ENCODE data around the gene ATP8B1.

Gene ATP8B1

DNA sequence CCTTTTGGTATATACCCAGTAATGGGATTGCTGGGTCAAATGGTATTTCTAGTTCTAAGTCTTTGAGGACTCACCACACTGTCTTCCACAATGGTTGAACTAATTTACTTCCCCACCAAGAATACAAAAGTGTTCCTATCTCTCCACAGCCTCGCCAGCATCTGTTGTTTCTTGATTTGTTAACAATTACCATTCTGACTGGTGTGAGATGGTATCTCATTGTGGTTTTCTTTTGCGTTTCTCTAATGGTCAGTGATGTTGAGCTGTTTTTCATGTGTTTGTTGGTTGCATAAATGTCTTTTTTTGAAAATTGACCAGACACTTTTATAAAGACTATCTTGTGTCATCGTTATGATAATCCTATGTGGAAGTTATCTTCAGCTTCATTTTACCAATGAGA, 16.0 kb upstream of the ATP8B1 start:
- DNase-seq (ENCODE audit: low spot score), result no peak

DNA sequence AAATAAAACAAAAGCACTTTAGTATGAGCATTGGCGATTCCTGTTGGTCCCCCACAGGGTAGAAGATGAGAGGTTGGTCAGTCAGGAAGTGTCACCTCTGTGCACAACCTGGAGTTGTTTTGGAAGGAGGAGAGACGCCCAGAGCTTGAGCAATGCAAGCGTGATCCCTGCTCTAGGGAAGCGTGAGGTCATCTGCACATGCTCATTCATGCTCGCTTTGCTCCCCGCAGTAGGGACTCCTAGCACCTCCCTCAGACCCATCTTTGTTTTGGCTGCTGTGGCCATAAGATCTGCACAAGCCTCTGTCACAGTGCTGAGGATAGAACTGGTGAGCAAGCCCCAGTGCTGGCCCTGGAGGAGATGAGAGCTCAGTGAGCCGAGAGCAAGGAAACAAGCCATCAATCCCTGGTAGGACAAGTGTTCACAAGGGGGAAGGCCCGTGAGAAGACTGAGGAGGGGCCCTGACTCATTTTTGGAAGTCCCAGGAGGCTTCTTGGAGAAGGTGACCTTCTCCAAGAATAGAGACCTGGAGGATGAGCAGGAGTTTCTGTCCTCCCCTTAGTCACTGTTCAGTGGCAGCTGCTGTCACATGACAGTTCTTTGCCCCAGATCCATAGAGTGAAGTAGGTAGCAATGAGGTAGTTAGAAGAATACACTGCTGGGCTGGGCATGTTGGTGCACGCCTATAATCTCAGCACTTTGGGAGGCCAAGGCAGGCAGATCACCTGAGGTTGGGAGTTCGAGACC, 13.3 kb upstream of the ATP8B1 start:
- no peak for DNase-seq (ENCODE audit: low spot score)

DNA sequence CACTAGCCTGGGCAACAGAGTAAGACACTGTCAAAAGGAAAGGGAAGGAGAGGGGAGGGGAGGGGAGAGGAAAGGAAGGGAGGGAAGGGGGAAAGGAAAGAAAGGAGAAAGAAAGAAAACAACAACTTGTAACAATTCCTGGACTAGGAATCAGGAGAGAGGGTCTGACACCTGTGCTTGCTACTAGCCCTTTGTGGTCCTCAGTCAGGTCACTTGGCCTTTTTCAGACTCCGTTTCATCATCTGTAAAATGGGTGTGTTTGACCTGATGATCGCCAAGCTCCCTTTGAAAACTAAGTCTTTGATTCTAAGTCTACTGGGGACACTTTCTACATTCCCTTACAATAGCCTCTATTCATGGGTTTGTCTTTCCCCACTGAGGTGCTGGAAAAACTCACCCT, 11.4 kb upstream of the ATP8B1 start:
- DNase-seq (ENCODE audit: low spot score), result no peak

DNA sequence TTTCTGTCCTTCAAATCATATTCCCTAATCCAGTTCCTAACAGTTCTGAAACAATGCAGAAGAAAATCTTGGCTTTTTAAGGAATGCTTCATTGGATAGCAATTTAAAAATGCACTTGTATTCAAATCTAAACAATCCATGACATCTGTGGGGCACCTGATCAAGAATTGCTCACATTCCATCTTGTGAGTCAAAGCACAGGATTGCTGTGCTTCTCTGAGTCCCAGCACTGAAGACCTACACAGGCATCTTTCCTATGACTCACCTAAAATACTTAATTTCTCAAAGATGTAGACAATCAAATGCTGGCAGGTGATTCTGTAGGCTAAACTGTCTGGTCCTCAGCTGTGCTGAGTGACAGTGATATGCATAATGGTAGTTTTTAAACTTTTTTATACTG, 10.1 kb upstream of the ATP8B1 start:
- no peak for DNase-seq (ENCODE audit: low spot score)

DNA sequence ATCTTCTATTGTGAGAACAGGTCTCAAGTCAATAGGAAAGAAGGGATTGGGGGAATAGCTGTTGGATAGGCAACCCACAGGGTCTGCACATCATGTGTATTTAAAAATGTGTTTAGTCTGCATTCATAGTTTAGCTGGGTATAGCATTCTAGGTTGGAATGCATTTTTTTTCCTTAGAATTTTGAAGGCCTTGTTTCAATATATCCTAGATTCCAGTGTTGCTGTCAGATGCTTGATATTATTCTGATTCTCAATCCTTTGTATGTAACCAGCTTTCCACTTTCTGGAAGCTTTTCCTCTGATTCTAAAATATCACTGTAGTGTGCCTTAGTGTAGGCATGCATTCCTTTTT, 9.0 kb upstream of the ATP8B1 start:
- DNase-seq (ENCODE audit: low spot score), result no peak

DNA sequence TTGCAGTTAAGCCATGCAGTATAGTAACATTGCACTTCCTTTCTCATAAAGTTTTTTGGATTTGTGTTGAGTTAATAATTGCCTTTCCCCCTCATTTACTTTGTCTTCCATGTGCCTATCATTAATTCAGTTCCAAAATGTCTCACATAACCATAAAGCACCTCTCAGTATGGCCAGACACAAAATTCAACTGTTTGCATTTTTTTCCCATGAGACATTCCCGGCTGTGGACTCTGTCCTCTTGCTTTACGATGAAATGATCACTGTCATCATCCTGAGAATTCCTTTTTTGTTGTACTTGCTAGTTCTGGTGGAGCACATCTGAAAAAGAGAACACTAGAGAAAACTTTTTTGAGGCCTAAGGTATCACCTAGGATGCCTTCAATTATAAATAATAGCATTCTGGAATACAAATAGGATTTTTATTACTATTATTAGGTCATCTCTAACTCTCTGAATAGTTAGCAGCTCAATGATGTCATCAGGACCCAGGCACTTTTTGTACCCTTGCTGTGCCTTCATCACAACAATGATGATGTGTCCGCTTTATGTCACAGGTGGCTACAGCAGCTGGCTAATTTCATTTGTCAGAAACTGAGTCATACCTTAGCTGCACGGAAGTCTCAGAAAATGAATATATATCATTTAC, 8.5 kb upstream of the ATP8B1 start:
- no peak for DNase-seq (ENCODE audit: low spot score)

DNA sequence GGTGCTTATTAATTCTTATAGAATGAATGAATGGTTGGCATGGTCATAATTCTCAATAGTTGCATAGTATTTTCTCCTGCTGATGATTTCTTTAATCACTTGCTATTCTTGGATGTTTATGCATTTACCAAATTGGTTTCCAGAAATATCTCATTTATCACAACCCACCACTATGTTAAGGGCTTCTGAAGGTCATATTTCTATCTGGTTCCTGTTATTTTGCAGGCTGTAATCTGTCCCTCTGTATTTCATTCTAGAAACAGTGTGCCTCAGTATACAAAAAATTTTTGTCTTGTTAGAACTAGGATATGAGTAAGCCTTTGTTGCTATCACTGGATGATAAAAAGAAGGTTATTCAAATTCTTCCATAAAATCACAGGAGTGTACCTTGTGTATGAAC, 6.1 kb upstream of the ATP8B1 start:
- no peak for DNase-seq (ENCODE audit: low spot score)

DNA sequence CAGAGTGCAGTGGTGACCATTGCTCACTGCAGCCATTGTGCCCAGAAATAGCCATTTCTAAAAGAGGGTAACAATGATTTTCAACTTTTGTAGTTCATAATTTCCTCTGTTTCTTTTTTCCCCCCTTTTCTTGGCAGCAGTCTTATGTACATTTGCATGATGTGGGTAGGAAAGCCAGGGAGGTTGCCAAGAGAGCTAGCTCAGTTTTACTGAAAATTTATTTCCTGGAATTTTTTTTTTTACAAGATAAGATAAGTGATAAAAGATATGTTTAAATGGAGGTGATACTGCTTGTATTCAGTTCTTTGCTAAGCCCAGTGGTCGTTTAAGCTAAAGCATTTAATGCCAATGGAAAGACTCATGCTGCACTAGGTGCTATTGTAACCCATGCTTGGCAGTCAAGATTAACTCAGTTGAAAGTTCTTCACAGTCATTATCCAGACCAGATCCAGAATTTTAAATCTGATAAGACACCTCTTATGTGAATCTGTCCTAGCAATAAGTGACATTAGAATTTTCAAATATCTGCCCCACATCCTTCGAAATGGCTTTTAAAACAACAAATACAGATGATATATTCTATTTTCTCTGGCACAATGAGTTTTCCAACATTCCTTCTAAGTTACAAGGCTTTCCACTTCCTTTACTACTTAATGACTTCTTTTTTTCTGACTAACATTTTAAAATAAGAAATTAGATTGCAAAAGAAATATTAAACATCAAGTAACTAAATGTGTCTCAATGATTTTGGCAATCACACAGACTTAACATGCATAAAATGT, 4.4 kb upstream of the ATP8B1 start:
- no peak for DNase-seq (ENCODE audit: low spot score)

DNA sequence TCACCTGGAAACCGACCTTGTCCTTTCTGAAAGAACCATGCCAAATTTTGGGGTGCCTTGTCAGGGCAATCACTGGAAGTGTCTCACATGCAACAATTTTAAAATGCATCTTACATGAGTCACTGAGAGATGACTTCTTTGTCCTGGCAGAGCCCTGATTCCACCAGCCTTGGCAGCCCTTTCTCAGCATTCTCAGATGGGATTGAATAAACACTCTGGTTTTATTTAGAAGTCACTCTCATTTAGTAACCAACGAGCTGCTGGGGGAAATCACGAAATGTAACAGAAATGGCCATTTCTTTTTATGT, 3.8 kb upstream of the ATP8B1 start:
- DNase-seq (ENCODE audit: low spot score), result no peak

DNA sequence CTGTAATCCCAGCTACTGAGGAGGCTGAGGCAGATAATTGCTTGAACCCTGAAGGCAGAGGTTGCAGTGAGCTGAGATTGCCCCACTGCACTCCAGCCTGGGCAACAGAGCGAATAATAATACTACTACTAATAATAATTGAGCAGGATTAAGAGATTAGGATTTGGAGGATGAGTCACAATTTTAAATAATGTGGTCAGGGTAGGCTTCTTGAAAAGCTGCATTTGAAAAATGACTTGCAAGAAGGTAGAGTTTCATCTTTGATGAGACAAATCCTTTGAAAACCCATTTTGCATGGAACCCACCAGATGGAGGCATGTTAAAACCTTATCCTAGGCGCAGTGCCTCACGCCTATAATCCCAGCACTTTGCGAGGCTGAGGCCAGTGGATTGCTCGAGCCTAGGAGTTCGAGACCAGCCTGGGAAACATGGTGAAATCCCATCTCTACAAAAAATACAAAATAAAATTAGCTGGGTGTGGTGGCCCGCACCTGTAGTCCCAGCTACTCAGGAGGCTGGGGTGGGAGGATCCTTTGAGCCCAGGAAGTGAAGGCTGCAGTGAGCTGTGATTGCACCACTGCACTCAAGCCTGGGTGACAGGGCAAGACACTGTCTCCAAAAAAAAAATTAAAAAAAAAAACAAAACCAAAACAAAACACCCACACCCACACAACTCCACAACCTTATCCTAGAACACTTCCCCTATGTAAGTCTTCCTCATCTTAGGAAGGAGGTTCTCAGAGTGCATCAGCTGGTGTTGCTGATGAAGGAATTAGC, 3.3 kb upstream of the ATP8B1 start:
- no peak for DNase-seq (ENCODE audit: low spot score)

DNA sequence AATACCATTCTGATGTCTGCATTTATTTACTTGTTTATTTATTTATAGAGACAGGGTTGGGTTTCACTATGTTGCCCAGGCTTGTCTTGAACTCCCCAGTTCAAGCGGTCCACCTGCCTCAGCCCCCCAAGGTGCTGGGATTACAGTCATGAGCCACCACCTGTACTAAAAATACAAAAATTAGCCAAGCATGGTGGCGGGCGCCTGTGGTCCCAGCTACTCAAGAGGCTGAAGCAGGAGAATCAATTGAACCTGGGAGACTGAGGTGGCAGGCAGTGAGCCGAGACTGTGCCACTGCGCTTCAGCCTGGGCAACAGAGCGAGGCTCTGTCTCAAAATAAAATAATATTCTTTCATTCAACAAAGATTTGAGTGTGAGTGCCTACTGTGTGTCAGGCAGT, 2.0 kb upstream of the ATP8B1 start:
- DNase-seq (ENCODE audit: low spot score), result no peak

DNA sequence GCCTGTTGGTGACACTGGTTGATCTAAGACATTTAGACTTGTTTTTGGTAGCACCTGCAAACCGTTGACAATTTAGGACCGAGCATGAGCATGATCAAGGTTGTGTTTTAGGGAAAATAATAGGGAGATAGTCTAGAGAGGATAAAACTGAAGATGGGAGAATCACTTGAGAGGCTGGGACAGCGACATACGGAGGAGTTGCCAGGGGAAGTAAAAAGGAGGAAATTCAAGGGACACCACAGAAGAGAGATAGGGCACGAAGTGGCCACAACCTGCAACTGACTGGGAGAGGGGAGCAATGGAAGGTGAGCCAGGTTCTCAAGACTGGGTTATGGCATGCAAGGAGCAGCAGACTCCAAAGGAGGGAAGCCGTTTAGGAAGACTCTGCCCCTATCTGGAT, 1.4 kb upstream of the ATP8B1 start:
- DNase-seq (ENCODE audit: low spot score), result no peak

DNA sequence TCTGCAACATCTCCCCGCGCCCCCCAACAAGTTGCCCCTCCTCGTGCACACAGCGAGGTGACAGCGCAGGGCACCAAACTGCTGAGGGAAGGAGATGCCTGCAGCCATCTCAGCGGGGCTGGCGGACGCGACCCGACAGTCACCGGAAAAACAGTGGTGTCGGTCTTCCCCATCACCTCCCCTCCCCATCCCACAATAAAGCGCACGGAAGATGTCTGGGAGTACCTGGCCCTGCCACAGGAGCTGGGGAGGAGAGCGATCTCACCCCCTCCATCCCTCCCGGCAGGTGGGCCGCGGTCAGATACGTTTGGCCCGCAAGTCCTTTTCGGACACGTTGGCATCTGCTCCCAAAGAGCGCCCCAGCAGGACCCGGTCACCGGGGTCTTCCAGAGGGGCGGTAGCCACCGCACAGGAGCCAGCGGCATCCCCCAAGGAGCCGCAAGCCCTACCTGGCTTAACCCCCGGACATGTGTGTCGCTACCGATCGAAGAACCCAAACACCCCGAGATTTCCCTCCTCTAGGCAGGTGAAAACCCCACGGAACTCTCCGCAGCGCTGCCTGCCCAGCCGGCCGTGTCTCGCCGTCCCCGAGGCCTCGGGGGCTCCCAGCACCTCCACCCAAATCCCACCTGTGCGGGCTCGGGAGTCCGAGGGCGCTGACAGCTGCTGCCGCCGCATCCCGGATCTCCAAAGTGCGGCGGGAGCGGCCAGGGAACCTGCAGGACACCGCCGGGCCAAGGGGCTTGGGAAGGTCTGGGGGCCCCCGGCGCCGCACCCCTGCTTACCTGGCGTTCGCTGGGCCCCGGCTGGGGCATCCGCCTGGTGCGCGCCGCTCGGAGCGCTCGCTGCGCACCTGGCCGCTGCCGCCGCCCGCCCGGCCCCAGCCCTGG, 657 bp downstream of the ATP8B1 start:
- no peak for DNase-seq (ENCODE audit: low spot score)

DNA sequence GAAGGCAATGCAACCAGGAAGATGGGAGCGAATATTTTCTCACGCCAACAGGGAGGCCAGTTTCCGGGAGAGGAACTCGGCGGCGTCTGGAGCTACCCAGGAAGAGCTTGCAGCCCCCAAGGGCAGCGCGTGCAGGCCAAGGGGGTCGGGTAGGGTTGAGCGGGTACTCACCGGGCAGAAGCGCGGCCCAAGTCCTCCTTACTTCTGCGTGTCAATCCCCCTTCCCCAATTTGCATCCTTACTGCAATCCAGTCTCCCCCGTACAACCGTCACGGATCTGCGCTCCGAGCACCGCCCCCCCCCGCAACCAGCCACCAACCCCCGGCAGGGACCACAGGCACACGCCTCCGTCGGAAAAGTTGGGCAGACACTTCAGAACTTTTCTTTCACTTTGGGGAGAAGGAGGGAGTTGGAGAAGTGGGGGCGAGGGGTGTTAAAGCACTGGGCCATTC, 1.3 kb downstream of the ATP8B1 start:
- DNase-seq (ENCODE audit: low spot score), result no peak

DNA sequence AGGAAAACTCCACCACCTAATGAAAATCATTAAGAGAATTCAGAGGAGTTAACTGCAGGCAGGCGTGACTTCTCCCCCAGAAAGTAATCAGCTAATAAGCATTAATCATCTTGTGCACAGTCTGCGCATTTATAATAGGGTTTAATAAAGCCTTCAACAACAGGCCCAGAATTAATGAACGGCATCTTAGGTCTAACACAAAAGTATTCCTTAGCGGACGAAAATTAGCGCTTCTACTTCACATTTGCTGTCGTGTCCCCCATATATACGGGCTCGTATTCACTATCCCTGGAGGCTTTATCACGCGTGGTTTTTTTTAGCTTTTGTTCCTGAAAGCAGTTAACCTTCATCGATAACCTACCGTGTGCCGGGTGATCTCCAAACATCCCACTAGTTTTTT, 1.8 kb downstream of the ATP8B1 start:
- no peak for DNase-seq (ENCODE audit: low spot score)

DNA sequence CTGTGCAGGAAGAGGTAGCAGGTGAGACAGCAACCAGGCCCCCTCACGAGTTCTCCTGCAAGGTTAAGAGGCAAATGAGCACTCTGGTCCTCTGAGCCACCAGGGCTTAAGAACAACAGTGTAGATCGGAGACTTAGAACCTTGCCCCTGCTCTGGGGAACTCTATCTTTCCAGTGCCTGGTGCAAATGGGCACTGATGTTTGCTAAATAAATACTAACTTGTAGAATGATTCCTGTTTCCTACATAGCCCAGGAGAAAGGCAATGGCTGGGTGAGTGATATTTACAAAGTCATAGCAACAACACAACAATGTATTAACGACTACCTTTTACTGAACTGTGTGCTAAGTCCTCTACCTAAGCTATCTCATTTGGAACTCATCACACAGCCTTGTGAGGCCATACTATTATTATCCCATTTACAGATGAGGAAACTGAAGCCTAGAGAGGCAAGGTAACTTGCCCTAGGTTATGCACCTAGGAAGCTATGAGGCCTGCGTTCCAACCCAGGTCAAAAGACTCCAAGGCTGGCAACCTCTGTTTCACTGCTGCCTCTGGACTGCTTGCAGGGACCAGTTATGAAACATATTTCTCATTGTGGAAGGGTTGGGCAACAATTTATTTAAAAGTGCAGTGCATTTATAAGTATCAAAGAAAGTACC, 4.3 kb downstream of the ATP8B1 start:
- no peak for DNase-seq (ENCODE audit: low spot score)

DNA sequence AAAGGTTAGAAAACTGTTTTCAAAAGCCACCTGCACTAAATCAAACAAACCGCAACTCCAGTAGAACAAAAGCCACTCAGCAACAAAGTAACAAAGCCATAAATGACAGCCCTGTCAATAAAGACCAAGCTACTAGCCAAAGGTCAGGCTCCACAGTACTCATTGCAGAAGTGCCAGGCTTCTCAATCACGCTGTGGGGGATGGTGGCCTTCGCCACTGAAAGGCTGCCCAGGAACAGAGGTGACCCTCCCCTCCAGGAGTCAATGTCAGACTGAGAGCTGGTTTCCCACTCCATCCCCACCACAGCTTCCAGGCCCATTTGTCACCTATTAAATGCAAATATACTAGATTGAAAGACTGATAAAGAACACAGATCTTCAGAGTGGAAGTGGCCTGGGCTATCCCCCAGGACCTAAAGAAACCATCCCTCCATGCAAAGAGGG, 5.9 kb downstream of the ATP8B1 start:
- DNase-seq (ENCODE audit: low spot score), result no peak

DNA sequence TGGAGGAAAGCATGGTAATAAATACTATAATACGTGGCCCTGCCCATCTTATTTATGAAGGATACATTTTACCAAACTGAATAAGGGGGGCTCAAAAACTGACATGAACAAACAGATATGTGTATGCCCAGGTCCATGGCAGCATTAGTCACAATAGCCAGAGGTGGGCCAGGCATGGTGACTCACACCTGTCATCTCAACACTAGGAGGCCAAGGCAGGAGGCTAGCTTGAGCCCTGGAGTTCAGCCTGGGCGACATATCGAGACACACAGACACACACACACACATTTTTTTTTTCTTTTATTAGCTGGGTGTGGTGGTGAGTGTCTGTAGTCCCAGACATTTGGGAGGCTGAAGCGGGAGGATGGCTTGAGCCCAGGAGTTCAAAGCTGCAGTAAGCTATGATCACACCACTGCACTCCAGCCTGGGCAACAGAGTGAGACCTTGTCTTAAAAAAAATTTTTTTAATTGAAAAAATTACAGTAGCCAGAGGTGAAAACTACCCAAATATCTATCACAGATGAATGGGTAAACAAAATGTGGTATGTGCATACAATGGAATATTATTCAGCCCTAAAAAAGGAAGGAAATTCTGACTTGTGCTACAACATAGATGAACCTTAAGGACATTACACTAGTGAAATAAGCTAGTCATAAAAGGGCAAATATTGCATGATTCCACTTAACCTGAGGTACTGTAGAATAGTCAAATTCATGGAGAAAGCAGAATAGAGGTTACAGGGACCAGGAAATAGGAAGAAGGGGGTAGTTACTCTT, 8.0 kb downstream of the ATP8B1 start:
- DNase-seq (ENCODE audit: low spot score), result no peak

DNA sequence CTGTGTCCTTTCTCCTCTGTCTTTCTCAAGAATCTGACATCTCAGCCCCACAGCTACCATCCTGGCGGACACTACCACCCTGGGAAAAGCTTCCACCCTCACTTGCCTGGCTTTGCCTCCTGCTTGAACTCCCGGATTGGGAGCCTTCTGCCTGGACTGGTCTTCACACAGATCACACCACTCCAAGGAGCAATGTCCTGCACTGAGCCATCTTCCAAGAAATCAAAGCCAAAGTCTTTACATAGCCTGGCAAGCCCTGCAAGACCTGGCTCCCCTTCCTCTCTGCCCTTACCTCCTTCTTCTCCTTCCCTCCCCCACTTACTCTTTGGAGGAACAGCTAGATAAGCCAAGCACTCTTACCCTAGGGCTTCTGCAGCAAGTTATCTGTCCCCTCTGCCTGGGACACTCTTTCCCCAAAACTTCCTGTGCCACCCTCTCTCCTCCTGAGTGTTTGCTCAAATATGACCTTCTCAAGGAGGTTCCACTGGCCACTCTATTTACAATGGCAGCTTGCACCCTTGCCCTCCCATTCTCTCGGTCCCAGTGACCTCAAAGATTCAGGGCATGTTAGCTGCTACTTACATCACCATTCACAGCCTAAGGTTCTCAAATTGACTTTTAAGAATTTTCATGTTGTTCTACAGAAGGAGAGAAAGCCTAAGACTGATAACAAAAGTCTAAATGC, 9.7 kb downstream of the ATP8B1 start:
- DNase-seq (ENCODE audit: low spot score), result no peak
